IMR-90 (cell line): ENCODE data around the gene NPSR1. TPM values are rescaled to one million over a fixed set of nuclear protein-coding genes. Genes with fewer than 3 reads are reported as not detected.

Experiments used
- ATAC-seq: fragments of 200-7000 bp; cut with Tn5 transposase; 2 replicates; pipeline ENCODE4 v1.9.1; 2020; ENCODE audit warnings: low read depth, mild to moderate bottlenecking, moderate library complexity
- BruUV-seq: library from RNA; stranded (reverse); fragments of 400-500 nt; replicated peaks from 2 replicates; lab custom pipeline; 2021; lab: Mats Ljungman, UMichigan
- CTCF ChIA-PET: fragments of 300-600 bp; formaldehyde crosslinking; extraction: SDS; loops from one replicate; lab custom pipeline; 2021; ENCODE audit warnings: antibody characterized with exemption; lab: Yijun Ruan, JAX
- POLR2A ChIA-PET: fragments of 300-600 bp; sonication (Branson Sonifier 250); formaldehyde crosslinking; loops from one replicate; lab custom pipeline; 2022; ENCODE audit warnings: antibody characterized with exemption; ENCODE audit not compliant: unreplicated experiment; lab: Charles Lee
- DNase-seq: peaks from one replicate; pipeline ENCODE4 v3.0.0; 2013
- H2AFZ ChIP-seq: replicated peaks from 2 replicates; pipeline ENCODE3; 2013; ENCODE audit warnings: low read length, mild to moderate bottlenecking; ENCODE audit not compliant: poor library complexity
- H2AK5ac ChIP-seq: 2 replicates; pipeline ENCODE4 v1.6.1; 2013; ENCODE audit warnings: low read depth, low read length, inconsistent platforms
- H2AK9ac ChIP-seq: replicated peaks from 2 replicates; pipeline ENCODE3; 2013; ENCODE audit warnings: mild to moderate bottlenecking, low read depth, low read length, moderate library complexity; ENCODE audit not compliant: poor library complexity
- H2BK120ac ChIP-seq: 2 replicates; pipeline ENCODE4 v1.6.1; 2013; ENCODE audit warnings: low read depth, low read length, inconsistent platforms
- H2BK15ac ChIP-seq: 3 replicates; pipeline ENCODE4 v1.6.1; 2013; ENCODE audit warnings: low read depth, low read length, inconsistent platforms
- H2BK20ac ChIP-seq: 2 replicates; pipeline ENCODE4 v1.6.1; 2013; ENCODE audit warnings: low read depth, mild to moderate bottlenecking, inconsistent platforms, low read length, moderate library complexity
- H2BK5ac ChIP-seq: 2 replicates; pipeline ENCODE4 v1.6.1; 2013; ENCODE audit warnings: mild to moderate bottlenecking, low read depth, low read length, inconsistent platforms; ENCODE audit not compliant: poor library complexity, severe bottlenecking
- H3K14ac ChIP-seq: replicated peaks from 2 replicates; pipeline ENCODE4 v1.6.1; 2013; ENCODE audit warnings: low read depth, low read length, inconsistent platforms
- H3K18ac ChIP-seq: 2 replicates; pipeline ENCODE4 v1.6.1; 2013; ENCODE audit warnings: low read depth, low read length, control low read depth
- H3K23ac ChIP-seq: 2 replicates; pipeline ENCODE4 v1.6.1; 2013; ENCODE audit warnings: low read depth, low read length, inconsistent platforms
- H3K27ac ChIP-seq: 2 replicates; pipeline ENCODE4 v1.5.1; 2013; ENCODE audit warnings: mild to moderate bottlenecking, control low read depth, low read length; ENCODE audit not compliant: insufficient read depth
- H3K27me3 ChIP-seq: 2 replicates; pipeline ENCODE4 v1.6.1; 2013; ENCODE audit warnings: low read length; ENCODE audit not compliant: control insufficient read depth, insufficient read depth
- H3K36me3 ChIP-seq: 2 replicates; pipeline ENCODE4 v1.6.1; 2013; ENCODE audit warnings: low read length, mixed read lengths; ENCODE audit not compliant: control insufficient read depth, insufficient read depth
- H3K4ac ChIP-seq: 2 replicates; pipeline ENCODE4 v1.6.1; 2013; ENCODE audit warnings: low read depth, low read length, inconsistent platforms
- H3K4me1 ChIP-seq: 2 replicates; pipeline ENCODE4 v1.6.1; 2013; ENCODE audit warnings: low read length, mixed read lengths; ENCODE audit not compliant: control insufficient read depth, insufficient read depth
- H3K4me2 ChIP-seq: 2 replicates; pipeline ENCODE4 v1.6.1; 2013; ENCODE audit warnings: low read depth, mild to moderate bottlenecking, control low read depth, low read length, moderate library complexity
- H3K4me3 ChIP-seq: 2 replicates; pipeline ENCODE4 v1.5.1; 2013; ENCODE audit warnings: low read depth, mild to moderate bottlenecking, control low read depth, low read length, moderate library complexity; ENCODE audit not compliant: insufficient read depth
- H3K56ac ChIP-seq: 2 replicates; pipeline ENCODE4 v1.6.1; 2013; ENCODE audit warnings: low read length, inconsistent platforms; ENCODE audit not compliant: insufficient read depth; ENCODE audit errors: extremely low read depth
- H3K79me1 ChIP-seq, 2 experiments: 2 replicates each; pipeline ENCODE4 v1.6.1; 2013; ENCODE audit warnings: low read length in 2 of 2, inconsistent platforms in 1 of 2, low read depth in 1 of 2
- H3K9ac ChIP-seq: 2 replicates; pipeline ENCODE4 v1.6.1; 2013; ENCODE audit warnings: low read depth, low read length, control low read depth
- H3K9me1 ChIP-seq: 2 replicates; pipeline ENCODE4 v1.6.1; 2013; ENCODE audit warnings: low read length, inconsistent platforms; ENCODE audit not compliant: insufficient read depth
- H3K9me3 ChIP-seq: 2 replicates; pipeline ENCODE4 v1.6.1; 2013; ENCODE audit warnings: low read length; ENCODE audit not compliant: control insufficient read depth, insufficient read depth
- H4K20me1 ChIP-seq: 2 replicates; pipeline ENCODE4 v1.6.1; 2013; ENCODE audit warnings: low read length, inconsistent platforms; ENCODE audit not compliant: insufficient read depth
- H4K5ac ChIP-seq: 2 replicates; pipeline ENCODE4 v1.6.1; 2013; ENCODE audit warnings: mild to moderate bottlenecking, low read depth, low read length, control low read depth
- H4K8ac ChIP-seq, 2 experiments: 2 replicates each; pipeline ENCODE4 v1.6.1; 2013; ENCODE audit warnings: low read depth in 2 of 2, low read length in 2 of 2, control low read depth in 1 of 2, inconsistent platforms in 1 of 2
- H4K91ac ChIP-seq: 2 replicates; pipeline ENCODE4 v1.6.1; 2013; ENCODE audit warnings: low read depth, low read length, inconsistent platforms; ENCODE audit not compliant: insufficient read depth
- MAZ ChIP-seq: IDR thresholded peaks from 2 replicates; pipeline ENCODE4 v1.6.1; 2012; ENCODE audit warnings: low read depth, mild to moderate bottlenecking, low read length, improper control_type of control experiment, moderate library complexity, borderline replicate concordance
- RAD21 ChIP-seq: IDR thresholded peaks from 2 replicates; pipeline ENCODE4 v1.6.1; 2012; ENCODE audit warnings: low read length, improper control_type of control experiment
- dilution Hi-C: fragments of 300-500 bp; cut with HindIII; formaldehyde crosslinking; loops from one replicate; pipeline ENCODE4 v1.14.3; 2018; ENCODE audit warnings: low sequenced_read_pairs; ENCODE audit not compliant: unreplicated experiment
- in situ Hi-C: fragments of 300-500 bp; cut with MboI; formaldehyde crosslinking; loops from 3 replicates; pipeline ENCODE4 v1.14.3; 2019; ENCODE audit warnings: low sequenced_read_pairs, inconsistent platforms, mixed read lengths
- intact Hi-C: fragments of 100-400 bp; cut with micrococcal nuclease; formaldehyde crosslinking; loops from 2 replicates; pipeline ENCODE4 v1.10.0; 2022
- microRNA-seq, 2 experiments: library from miRNA; stranded (forward) in 1 of 2; unstranded in 1 of 2; fragments of 10-50 nt in 1 of 2; fragments of <30 nt in 1 of 2; gene quantifications in 1 of 2; microRNA quantifications in 1 of 2; one replicate each; pipeline versions ENCODE3 to v1.1.0; 2013 to 2020; ENCODE audit not compliant: insufficient read depth in 1 of 2, insufficient read length in 1 of 2, unreplicated experiment in 1 of 2
- polyA plus RNA-seq, 3 experiments: library from polyadenylated mRNA; depleted of rRNA; stranded (reverse); fragments of >200 nt; gene quantifications; 2 replicates each; pipeline ENCODE4 v1.2.3, GENCODE V29; 2012; ENCODE audit warnings: low replicate concordance in 1 of 3
- small RNA-seq, 5 experiments: library from RNA; depleted of rRNA; stranded (forward); fragments of <200 nt; gene quantifications; one replicate each; pipeline ENCODE3, GENCODE V24; 2012
- total RNA-seq: library from RNA; depleted of rRNA; stranded (reverse); fragments of >200 nt; gene quantifications from 2 replicates; pipeline ENCODE4 v1.2.3, GENCODE V29; 2012

Gene NPSR1
- total and polyA plus RNA-seq, 2 of the 4 experiments (the other 2 are of a cell fraction) = not detected

DNA sequence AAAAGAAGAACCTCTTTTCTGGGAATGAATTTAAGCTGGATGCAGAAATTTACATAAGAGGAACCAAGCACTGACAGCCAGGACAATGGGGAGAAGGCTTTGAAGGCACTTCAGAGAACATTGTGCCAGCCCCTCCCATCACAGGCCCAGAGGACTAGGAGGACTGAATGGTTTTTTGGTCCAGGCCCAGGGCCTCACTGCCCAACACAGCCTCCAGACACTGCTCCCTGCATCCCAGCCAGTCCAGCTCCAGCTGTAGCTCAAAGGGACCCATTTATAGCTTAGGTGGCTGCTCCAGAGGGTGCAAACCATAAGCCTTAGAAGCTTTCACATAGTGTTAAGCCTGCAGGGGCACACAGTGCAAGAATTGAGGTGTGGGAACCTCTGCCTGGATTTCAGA is 237.2 kb downstream of the NPSR1 start:
- Histone ChIP-seq H3K4ac (no peak overlapping the region), H3K23ac (no peak overlapping the region), H2AK9ac (no peak overlapping the region), H3K56ac (no peak overlapping the region), H3K4me3 (no peak overlapping the region), H2AFZ (no peak overlapping the region), H2AK5ac (no peak overlapping the region), H4K8ac (no peak overlapping the region), H3K9me3 (no peaks in the 10 kb centered on the region; the same call in 1 of the 2 replicates), H2BK15ac (no peak overlapping the region), H4K5ac (no peak overlapping the region), H2BK5ac (no peak overlapping the region), H4K91ac (no peak overlapping the region), H2BK20ac (no peak overlapping the region), H3K4me1 (no peaks in the 10 kb centered on the region), H3K9me1 (no peaks in the 10 kb centered on the region), H3K79me1 (no peaks in the 10 kb centered on the region), H2BK120ac (no peak overlapping the region), H3K4me2 (no peak overlapping the region), H3K27ac (no peak overlapping the region), H3K14ac (no peak overlapping the region), H3K18ac (no peak overlapping the region), H3K27me3 (no peaks in the 10 kb centered on the region), H3K36me3 (no peaks in the 10 kb centered on the region), H3K9ac (no peak overlapping the region), H4K20me1 (no peaks in the 10 kb centered on the region)
- intact Hi-C loops = no loop called here
- DNase-seq = no peak
- no peak for ATAC-seq
- POLR2A ChIA-PET = no interaction called here
- no peak for TF ChIP-seq MAZ
- no peak for TF ChIP-seq RAD21
- dilution Hi-C loops = no loop called here
- CTCF ChIA-PET = no interaction called here
- in situ Hi-C loops = no loop called here
- BruUV-seq = no TSS peak

Small RNAs within 50 kb of the gene (microRNA-seq; reads per million reads assigned to microRNA genes)
- gene RF00322 (ENCODE audit: insufficient read depth, insufficient read length) (not detected), gene RN7SL132P (ENCODE audit: insufficient read depth, insufficient read length) (not detected)

Small RNAs within 50 kb of the gene (small RNA-seq; reads per million reads assigned to genes)
- 0 reads per million in 5 experiments for gene RF00322
- 0 reads per million in 5 experiments for gene RN7SL132P
